Putamen (tissue), 1 donor: ENCODE results near the gene TMEM63A.
"Not testable (repeated sequence)": the region's sequence is repeated elsewhere in the genome, so short reads cannot be mapped to it uniquely, and the experiment has no call there.

ENCODE experiments used
- DNase-seq: peaks from one replicate; pipeline ENCODE4 v3.0.0-alpha.2; 2016; ENCODE audit warnings: low spot score

TMEM63A gene

DNA sequence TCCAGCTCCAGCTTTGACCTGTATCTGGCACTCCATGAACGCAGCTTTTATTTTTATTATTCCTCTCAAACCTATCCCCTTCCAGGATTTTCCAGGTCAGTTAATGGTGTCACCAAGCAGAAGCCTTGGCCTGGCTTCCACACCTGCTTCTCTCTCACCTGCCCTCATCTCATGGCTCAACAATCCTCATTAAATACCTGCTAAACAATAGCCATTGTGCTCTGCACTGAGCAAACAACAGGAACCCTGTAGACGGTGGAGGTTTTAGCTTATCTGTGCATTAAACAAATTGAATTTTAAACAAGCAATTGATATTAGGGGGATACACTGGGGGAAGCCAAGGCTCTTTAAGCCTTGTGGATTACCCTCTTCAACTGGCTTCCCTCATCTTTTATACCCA, 26.6 kb upstream of the TMEM63A start:
- no peak for DNase-seq

GRCh38 chr1:225908013-225908640, 25.9 kb upstream of the TMEM63A start:
- DNase-seq: no peak

DNA sequence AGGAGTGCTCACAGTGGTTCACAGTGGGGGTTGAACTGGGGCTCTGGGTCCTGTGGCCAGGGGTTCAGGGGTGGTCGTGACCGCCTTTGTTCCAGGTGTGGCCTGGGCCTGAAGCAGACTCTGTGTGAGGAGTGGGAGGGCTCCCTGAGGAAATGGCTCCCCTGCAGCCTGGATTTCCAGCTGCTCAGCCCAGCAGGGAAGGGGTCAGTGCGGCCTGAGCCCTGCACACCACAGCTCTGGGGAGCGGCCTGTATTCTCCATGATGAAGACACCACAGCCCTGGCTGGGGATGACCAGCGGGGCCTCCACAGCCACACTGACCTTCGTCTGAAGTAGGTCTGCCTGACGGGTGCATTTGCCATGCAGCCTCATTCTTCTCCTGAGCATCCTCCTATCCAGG, 25.2 kb upstream of the TMEM63A start:
- no peak for DNase-seq

DNA sequence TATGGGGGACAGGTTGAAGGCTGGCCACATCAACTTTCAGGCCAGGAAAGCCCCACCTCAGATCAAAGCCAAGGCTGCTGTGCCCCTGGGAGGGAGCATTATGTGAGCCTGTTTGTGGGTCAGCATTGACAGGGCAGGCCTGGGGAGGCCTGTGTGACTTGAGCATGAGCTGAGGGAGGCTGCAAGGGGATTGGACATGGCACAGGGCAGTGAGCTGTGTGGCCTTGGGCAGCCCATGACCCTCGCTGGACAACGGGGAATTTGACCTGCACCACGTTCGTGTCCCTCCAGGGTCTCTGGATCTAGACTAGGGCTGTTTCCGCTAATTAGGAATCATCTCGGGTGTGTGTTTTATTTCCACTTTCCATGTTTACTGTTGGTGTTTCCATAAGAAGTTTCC, 24.3 kb upstream of the TMEM63A start:
- no peak for DNase-seq

- no peak for DNase-seq
Observed at GRCh38 chr1:225903623-225904022, 21.4 kb upstream of the TMEM63A start.

DNA sequence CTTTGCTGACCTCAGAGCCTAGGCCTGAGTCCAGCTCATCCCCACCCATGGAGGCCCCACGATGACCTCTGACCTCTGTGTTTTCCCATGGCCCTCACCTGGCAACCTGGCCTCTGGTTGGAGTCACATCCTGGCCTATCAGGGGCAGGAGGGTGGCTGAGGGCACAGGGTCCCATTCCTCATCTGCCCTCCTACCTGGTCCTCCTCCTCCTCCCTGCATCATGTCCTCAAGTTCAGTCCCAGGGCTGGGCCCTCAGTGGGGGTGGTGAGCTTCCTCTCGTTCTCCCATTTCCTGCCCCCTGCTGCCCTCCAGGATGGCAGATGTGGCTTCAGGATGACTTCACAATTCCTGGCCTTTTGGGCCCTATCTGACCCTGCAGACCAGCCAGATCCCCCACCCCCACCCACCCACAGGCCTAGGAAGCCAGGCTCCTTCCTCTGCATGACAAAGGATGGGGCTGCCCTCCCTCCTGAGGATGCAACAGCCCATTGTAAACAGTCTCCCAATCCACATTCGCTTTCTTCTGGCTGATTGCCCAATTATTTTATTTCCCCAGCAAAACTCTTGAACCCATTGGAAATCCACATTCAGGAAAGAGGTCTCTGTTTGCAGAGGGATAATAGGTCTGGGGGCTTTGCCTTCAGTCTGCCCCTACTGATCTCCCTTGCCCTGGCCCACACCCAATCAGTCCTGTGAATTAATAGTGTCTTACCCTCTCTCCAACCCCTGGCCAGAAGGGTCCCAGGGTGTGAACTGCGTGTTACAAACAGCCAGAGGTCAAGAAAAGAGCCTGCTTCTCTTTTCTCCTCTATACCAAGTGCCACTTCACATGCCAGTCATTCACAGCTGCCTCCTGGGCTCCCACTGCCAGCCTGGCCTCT, 17.1 kb upstream of the TMEM63A start:
- DNase-seq: no peak

DNA sequence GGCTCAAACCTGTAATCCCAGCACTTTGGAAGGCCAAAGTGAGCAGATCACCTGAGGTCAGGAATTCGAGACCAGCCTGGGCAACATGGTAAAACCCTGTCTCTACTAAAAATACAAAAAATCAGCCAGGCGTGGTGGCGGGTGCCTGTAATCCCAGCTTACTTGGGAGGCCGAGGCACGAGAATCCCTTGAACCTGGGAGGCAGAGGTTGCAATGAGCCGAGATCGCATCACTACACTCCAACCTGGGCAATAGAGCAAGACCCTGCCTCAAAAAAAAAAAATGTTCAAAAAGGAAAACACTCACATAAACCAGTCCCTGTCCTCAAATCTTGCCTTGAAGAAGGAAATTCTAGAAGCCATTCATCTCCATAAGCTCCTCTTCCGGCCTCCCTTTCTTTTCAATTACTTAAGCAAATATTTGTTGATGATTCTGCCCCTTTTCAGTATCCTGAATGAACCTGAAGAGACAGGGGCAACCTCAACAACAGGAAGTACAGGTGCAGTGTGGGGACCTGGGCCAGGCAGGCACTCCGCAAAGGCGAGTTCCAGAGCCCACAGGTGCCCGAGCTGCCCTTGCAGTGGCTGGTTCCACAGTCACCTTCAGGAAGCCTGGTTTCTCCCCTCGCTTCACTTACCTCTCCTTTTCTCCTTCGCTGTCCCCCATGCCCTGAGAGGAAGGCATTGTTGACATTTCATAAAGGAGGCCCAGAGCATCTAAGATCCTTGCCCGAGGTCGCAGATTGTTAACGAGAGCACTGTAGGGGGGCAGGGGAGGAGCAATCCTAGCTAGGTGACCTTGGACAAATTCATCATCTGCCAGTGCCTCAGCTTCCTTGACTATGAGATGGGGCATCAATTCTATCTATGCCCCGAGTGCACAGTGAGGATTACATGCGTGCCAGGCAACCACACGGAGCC, 15.7 kb upstream of the TMEM63A start:
- DNase-seq: no peak

DNA sequence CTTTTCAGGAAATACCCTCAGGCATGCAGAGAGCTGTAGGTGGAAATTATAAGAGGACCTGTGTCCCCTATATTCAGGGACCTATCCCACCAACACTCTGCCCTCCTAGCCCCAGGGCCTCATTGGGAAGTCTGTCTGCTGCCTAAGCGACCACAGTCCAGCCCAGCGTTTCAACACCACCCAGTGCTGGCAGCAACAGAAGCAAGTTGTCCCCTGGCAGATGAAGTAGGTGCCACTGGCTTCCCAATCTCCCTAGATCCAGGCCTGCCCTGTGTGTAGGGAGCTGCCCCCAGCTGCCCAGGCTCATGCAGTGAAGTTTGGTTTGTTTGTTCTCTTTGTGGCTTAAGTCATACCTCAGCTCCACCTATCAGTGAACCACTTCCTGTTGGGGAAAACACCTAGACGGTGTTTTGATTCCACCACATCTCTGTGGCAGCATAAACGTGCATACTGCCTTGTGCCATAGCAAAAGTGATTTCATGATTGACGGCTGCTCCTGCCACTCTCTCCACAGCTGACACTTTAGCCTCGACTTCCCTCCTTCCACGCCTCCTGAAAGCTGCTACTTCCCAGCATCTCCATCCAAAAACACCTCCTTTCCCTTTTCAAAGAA, 14.9 kb upstream of the TMEM63A start:
- DNase-seq: no peak

DNA sequence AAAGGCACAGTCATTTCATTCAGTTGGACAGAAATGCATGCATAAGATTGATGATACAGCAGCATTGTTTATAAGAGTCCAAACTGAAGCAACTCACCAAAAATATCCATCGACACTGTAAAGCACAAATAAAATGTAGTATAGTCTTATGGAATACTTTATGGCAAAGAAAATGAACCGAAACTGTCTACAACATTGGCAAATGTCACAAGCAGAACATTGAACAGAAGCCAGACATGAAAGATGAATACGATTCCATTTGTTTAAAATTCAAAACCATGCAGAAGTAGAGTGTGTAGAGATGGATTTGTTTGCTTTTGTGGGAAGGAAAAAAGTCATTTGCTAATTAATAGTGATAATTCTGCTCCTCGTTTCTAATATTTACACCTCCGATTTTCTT, 14.3 kb upstream of the TMEM63A start:
- no peak for DNase-seq

- no peak for DNase-seq
Observed at GRCh38 chr1:225892307-225892706, 10.1 kb upstream of the TMEM63A start.

DNA sequence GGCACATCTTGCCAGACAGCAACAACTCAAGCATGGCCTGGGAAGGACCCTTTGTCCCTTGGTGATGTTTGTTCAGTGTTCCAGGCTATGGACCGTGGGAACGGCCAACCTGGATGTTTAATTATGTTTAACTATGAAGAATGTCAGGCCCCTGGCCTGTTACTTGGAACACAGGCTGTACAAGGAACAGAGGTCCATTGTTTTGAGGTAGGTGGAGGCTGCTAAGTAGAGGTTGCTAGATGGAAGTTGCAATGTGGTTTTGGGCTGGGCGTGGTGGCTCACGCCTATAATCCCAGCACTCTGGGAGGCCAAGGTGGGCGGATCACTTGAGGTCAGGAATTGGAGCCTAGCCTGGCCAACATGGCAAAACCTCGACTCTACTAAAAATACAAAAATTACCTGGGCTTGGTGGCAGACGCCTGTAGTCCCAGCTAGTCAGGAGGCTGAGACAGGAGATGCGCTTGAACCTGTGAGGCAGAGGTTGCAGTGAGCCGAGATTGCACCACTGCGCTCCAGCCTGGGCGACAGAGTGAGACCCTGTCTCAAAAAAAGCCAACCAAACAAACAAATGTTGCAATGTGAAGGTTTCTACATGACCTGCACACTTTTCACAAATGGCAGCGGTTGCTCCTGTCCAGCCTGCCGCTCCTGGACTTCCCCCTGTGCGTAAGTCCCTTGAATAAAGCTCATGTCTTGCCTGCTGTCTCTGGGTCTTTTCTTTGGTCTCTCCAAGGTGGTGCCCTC, 9.2 kb upstream of the TMEM63A start:
- DNase-seq: no peak

DNA sequence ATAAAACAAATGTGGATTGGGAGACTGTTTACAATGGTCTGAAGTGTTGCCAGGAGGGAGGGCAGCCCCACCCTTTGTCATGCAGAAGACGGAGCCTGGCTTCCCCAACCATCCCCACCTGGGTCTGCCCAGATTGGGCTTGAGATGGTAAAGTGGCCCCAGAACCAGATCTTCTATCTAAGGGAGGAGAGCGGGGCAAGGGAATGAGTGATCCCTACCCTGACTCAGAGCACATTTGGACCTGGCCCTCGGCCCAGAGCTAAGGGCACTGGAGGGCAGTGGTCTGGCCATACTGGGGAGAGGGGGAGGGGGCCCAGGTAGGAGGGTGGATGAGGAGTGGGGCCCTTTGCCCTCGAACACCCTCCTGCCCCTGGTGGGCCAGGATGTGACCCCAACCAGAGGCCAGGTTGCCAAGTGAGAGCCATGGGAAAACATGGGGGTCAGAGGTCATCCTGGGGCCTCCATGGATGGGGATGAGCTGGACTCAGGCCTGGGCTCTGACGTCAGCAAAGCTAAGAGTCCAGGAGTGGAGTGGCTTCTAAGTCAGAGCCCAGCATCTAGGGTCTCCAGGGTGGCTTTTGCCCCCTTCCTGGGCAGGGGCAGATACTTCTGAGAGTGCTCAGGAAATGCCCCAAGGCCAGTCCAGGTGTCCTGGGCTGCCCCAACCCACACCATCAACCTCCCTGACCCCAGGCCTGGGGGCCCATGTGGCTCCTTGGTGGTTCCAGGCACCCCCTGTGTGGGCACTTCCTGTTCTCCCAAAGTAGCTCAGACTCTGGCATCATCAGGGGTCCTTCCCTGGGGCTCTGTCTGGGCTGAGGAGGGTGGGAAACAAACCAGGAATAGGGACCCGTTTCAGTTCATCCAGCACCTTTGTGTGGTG, 8.4 kb upstream of the TMEM63A start:
- DNase-seq: no peak

GRCh38 chr1:225889743-225890142, 7.6 kb upstream of the TMEM63A start:
- DNase-seq: no peak

- DNase-seq: no peak
Observed at GRCh38 chr1:225888898-225889601, 6.9 kb upstream of the TMEM63A start, which contains the start of gene LEFTY1. LEFTY1 (minus strand) TSS chr1:225889146; CDS start chr1:225889066, 80 bp downstream.

- no peak for DNase-seq
Observed at GRCh38 chr1:225888289-225888897, 6.2 kb upstream of the TMEM63A start.

DNA sequence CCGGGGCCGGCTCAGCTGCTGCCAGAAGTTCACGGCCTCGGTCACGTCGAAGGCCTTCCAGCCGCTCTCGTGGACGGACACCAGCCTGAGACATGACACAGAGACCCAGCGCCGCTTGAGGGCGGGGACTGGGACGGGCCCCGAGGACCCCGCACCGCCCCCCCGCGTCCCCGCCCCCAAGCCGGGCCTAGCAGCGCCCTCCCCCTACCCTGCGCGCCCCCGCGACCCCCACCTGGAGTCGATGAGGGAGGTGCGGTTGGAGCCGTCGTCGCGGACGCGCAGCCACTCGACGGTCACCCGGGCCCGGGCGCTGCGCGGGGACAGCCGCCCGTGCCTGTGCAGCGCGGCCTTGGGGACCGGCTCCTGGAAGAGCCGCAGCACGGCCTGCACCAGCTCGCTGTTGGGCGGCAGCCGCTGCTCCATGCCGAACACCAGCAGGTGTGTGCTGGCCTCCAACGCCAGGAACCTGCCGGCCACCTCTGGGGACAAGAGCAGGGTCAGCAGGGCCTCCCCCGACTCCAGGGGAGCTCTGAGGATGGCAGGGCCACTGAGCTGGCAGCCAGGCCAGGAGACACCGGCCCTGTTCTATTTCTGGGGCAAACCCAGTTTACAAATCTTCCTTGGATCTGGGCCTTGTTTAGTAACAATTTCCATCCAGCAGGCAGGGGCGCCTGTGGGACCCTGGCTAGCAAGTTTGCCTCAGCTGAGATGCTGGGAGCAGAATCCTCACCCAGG, 5.5 kb upstream of the TMEM63A start:
- DNase-seq: not testable (repeated sequence)

DNA sequence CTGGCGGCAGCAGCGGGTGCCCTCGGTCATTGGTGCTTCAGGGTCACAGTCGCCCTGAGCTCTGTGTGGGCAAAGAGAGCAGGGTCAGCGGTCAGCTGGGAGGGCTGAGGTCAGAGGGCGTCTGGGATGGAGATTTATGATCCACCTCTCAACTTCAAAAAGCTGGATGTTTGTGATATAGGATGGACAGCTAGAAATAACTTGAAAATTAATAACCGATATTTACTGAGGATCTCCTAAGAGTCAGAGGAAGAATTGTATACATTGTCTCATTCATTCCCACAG, 4.8 kb upstream of the TMEM63A start:
- no peak for DNase-seq

GRCh38 chr1:225886159-225887029, 4.2 kb upstream of the TMEM63A start:
- no peak for DNase-seq
